ENCODE measurements around the gene MCAT.

Gene MCAT

DNA sequence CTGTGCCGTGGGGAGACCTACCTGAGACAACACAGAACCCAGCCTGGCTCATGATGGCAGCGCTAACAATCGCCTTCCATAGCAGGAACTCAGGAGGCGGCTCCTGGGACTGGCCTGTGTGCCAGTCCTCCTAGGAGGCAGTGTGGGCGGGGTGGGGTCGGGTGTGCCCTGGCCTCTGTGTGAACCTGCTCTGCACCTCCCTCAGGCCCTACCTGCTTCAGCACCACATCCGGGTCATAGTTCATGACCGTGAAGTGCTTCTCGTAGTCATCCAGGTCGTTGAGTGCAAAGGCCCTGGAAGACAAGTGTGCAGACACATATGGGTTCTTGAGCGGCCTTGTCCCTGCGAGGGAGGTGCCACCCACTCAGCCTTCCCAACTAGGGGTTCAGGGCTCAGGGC is 28.4 kb upstream of the MCAT start:
- no peak for DNase-seq

GRCh38 chr22:43171019-43171491 is 27.9 kb upstream of the MCAT start:
- DNase-seq: no peak

GRCh38 chr22:43170131-43170480 is 26.9 kb upstream of the MCAT start:
- no peak for DNase-seq

DNA sequence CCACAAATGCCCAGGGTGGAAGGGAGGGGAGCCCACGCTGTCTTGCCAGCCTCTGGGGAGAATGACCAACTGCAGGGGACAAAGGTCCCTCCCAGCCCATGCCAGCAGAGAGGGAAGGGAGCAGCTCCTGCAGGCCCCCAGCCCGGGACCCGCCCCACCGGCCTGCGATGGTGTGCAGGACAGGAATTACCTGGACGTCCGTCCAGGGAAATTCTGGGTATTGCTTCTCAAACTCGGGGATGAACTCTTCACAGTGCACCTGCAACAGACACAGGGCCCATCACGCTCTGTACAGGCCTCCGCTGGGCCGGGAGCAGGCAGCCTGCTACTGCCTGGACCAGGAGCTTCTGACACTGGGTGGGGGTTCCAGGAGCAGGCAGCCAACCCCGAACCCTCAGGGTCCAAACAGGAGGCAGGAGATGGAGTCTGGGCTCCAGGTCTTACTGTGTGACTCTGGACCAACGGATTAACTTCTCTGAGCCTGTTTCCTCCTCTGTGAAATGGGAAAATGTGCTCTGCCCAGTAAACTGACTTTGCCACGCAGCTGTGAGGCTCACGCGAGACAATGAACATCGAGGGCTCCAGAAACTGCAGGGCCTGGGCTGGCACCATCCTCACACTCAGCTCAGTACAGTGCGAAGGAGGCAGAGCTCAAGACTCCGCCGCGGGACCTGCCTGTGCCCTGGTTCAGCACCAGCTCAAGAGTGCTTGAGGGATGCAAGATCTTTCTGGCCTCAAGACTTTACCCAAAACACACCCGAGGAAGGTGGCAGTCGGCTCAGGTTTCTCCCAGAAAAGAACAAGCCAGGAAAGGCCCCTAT is 26.3 kb upstream of the MCAT start:
- no peak for DNase-seq

DNA sequence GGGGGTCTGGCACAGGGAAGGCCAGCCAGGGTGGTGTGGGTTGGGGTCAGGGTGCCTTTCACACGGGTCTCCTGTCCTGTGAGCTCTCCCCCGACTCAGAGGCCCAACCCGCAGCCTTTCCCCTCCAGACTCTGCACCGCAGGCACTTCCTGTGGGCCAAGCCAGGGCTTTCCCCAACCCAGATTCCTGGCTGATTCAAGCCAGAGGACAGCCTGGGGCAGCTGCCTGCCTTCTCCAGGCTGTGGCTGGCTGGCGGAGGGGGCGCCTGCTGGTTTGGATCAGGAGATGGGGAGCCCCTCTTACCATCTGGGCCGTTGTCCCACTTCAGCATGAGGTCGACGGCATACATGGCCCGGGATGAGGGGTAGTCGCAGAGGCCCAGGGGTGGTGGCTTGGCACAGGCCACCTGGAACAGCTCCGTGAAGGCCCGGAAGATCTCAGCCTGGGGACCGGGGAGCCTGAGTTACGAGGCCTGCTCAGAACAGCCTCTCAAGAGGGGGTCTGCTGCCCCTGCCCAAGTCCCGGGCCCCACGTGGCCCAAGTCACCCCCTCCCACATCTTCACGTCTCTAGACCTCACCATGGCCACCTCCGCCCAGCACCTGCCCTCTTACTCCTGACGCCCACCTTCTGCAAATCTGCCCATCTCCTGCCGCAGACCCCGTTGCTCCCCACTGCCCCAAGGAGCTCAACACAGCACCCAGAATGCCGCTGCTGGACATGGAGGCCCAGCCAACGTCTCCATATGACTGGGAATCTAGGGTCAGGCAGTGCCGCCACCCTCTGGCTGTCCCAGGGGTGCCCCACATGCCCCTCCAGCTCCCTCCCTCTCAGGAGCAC is 25.5 kb upstream of the MCAT start:
- no peak for DNase-seq

- DNase-seq: no peak
Measured at GRCh38 chr22:43167001-43167589, 23.9 kb upstream of the MCAT start.

DNA sequence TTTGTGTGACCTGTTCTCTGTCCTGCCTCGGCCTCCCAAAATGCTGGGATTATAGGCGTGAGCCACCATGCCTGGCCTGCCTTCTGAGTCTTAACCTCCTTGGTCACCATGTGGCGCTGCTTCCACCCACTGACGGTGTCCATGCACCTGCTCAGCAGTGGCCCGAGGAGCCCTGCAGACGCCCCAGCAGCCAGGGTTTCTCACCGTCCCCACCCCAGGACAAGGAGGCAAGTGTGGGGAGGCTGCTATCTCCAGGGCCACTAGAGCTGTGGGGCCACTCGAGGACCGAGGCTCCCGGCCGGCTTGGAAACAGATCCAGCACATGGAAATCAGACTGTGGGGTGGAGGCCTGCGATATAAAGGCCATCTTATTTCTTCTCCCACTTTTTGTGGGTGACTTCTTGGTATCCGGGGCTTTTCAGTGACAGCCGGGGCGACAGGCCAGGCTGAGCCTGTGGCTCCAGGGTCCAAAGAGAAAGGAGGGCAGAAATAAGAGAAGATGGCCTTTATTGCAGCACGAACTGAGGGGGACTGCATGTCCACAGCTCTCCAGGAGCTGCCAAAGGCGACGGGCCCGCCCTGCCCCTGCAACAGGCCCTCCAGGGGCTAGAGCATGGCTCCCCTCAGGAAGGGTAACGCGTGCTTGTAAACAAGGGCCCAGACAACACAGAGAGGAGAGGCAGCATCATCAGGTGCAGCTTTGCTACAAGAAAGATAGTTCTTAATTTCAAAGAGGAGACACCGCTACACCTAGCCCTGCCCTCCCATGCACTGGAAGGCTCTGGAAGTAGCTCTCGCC is 23.1 kb upstream of the MCAT start:
- DNase-seq: no peak

- no peak for DNase-seq
Measured at GRCh38 chr22:43164636-43165035, 21.4 kb upstream of the MCAT start.

GRCh38 chr22:43163241-43163795 is 20.1 kb upstream of the MCAT start:
- DNase-seq: no peak

DNA sequence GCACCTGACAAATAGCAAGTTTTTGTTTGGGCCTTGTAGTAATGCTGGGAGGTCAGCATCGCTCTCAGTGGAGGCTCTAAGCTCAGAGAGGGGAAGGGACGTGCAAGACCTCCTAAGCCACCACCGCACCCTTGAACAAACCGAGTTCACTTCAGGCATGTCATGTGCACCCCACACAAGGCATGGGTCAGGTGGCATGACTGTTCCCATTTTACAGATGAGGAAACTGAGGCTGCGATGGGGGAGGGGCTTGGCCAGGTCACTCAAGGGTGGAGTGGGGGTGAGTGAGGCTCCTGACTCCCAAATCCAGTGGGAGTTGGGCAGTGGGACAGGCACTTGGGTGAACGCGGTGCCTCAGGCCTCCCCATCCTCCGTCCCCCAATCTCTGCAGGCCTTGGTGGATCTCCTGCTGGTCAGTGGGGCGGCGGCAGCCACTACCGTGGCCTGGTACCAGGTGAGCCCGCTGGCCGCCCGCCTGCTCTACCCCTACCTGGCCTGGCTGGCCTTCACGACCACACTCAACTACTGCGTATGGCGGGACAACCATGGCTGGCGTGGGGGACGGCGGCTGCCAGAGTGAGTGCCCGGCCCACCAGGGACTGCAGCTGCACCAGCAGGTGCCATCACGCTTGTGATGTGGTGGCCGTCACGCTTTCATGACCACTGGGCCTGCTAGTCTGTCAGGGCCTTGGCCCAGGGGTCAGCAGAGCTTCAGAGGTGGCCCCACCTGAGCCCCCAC is 19.4 kb upstream of the MCAT start:
- no peak for DNase-seq

- DNase-seq: no peak
Measured at GRCh38 chr22:43160497-43161126, 17.4 kb upstream of the MCAT start.

DNA sequence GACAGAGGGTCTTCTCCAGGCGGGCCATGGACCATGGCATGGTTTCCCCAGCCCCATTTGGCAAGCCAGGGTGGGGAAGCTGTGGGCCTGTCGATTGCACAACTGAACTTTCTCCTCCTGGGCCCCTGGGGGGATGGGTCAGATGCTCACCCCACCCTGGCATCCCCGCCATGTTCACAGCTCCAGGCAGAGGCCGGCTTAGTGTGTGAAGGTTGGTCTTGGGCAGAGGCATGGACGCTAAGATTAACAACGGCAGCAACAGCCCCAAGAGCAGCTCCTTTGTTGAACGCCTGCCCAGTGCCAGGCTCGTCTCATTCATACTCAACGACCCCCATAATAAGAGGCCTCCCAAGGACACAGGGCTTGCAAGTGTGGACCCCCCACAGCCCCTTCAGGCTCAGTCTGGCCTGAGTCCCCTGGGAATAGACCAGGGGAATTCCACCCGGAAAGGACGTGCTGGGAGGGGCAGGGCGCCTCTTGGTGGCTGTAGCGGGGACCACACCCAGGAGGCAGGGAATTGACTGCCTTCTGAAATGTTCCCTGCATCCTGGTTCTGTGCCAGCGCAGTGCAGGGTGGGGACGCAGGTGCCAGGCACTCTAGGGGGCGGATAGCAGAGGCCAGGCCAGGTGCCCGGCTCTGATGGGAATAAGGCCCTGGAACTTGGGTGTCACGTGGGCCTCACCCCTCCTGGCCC is 16.4 kb upstream of the MCAT start:
- DNase-seq: no peak

DNA sequence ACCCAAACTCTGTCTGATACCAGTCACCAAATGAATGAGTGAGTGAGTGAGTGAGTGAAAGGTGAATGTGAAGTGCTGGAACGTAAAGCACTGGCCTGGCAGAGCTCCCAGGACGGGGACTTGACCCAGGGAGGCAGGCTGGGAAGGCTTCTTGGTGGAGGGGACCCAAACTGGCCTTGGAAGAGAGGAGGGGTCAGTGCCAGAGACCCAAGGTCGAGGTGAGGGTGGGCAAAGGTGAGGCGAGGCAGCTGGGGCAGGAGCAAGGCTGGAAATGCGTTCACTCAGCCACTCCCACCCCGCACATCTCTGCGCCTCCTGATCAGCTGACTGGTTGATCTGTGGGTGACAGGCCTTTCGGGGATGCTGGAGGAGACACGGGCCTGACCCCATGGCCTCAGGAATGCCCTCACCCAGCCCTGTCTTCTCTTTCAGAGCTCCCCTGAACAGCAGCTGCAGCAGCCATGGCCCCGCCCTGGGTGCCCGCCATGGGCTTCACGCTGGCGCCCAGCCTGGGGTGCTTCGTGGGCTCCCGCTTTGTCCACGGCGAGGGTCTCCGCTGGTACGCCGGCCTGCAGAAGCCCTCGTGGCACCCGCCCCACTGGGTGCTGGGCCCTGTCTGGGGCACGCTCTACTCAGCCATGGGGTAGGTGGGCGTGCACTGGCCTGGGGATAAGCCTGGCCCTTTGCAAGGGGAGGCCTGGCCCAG is 15.7 kb upstream of the MCAT start:
- no peak for DNase-seq

GRCh38 chr22:43157874-43158546 is 14.8 kb upstream of the MCAT start:
- DNase-seq: no peak

GRCh38 chr22:43156413-43156812 is 13.2 kb upstream of the MCAT start:
- no peak for DNase-seq

- no peak for DNase-seq
Measured at GRCh38 chr22:43155789-43156188, 12.6 kb upstream of the MCAT start.

GRCh38 chr22:43154887-43155536 is 11.8 kb upstream of the MCAT start:
- DNase-seq: no peak

- DNase-seq: no peak
Measured at GRCh38 chr22:43153899-43154298, 10.7 kb upstream of the MCAT start.
